HepG2 (cell line): ENCODE measurements around the gene CRIP1. TPM values are rescaled to one million over a fixed set of nuclear protein-coding genes. Genes with fewer than 3 reads are reported as not detected.

Experiments
- DPF2 ChIP-seq: sonication (generic); formaldehyde crosslinking; IDR thresholded peaks from 2 replicates; pipeline ENCODE4 v1.4.0; 2020; ENCODE audit warnings: mild to moderate bottlenecking, low read depth, missing genetic modification reagents, borderline replicate concordance
- MTA1 ChIP-seq: sonication (generic); formaldehyde crosslinking; IDR thresholded peaks from 2 replicates; pipeline ENCODE4 v1.4.0; 2020; ENCODE audit warnings: missing genetic modification reagents, mild to moderate bottlenecking, borderline replicate concordance
- PAF1 ChIP-seq: IDR thresholded peaks from 2 replicates; pipeline ENCODE4 v1.6.1; 2016; ENCODE audit warnings: missing genetic modification reagents, missing compliant biosample characterization
- POGZ ChIP-seq: sonication (generic); formaldehyde crosslinking; IDR thresholded peaks from 2 replicates; pipeline ENCODE4 v1.4.0; 2020; ENCODE audit warnings: mild to moderate bottlenecking, missing genetic modification reagents
- PRPF4 ChIP-seq: fragments of 200-400 bp; formaldehyde crosslinking; IDR thresholded peaks from 2 replicates; pipeline ENCODE4 v1.6.1; 2016; ENCODE audit warnings: low read length, low read depth; ENCODE audit not compliant: poor library complexity, severe bottlenecking
- SMAD1 ChIP-seq: sonication (generic); formaldehyde crosslinking; IDR thresholded peaks from 2 replicates; pipeline ENCODE4 v1.4.0; 2020; ENCODE audit warnings: missing genetic modification reagents, low read depth, mild to moderate bottlenecking, borderline replicate concordance
- ZEB1 ChIP-seq: IDR thresholded peaks from 2 replicates; pipeline ENCODE4 v1.6.1; 2012; ENCODE audit warnings: mild to moderate bottlenecking, low read depth, inconsistent platforms; ENCODE audit not compliant: insufficient replicate concordance
- ZFP36 ChIP-seq: fragments of 150-350 bp; IDR thresholded peaks from 2 replicates; pipeline ENCODE4 v1.6.1; 2018; ENCODE audit warnings: borderline replicate concordance, low read length, low read depth; ENCODE audit not compliant: partially characterized antibody
- ZNF12 ChIP-seq: sonication (generic); formaldehyde crosslinking; IDR thresholded peaks from 2 replicates; pipeline ENCODE4 v1.5.0; 2020; ENCODE audit warnings: missing genetic modification reagents
- ZNF432 ChIP-seq: sonication (generic); formaldehyde crosslinking; IDR thresholded peaks from 2 replicates; pipeline ENCODE4 v1.5.0; 2020; ENCODE audit warnings: missing genetic modification reagents, mild to moderate bottlenecking, borderline replicate concordance
- ZNF749 ChIP-seq: sonication (generic); formaldehyde crosslinking; IDR thresholded peaks from 2 replicates; pipeline ENCODE4 v1.8.0; 2022; ENCODE audit warnings: mild to moderate bottlenecking, missing genetic modification reagents, moderate library complexity, borderline replicate concordance
- polyA plus RNA-seq, 8 experiments: library from polyadenylated mRNA; depleted of rRNA in 3 of 8; stranded (reverse) in 7 of 8; unstranded in 1 of 8; fragments of >200 nt; fragmentation: Illumina TruSeq in 4 of 8; extraction: Trizol in 4 of 8; gene quantifications; 2 replicates each; pipeline versions ENCODE4 v1.2.1 to v1.2.3, GENCODE V29; 2011 to 2016; ENCODE audit warnings: low read depth in 4 of 8, missing spikeins in 1 of 8, mixed read lengths in 1 of 8; ENCODE audit not compliant: insufficient read depth in 1 of 8
- total RNA-seq, 5 experiments: library from RNA; depleted of rRNA; stranded (reverse); fragments of >200 nt; fragmentation: Illumina TruSeq; extraction: Trizol; gene quantifications; 2 replicates each; pipeline ENCODE4 v1.2.3, GENCODE V29; 2016; ENCODE audit warnings: low read depth in 1 of 5
- TF ChIP-seq, protein P1 (sequence below): sonication (generic); formaldehyde crosslinking; IDR thresholded peaks from 2 replicates; pipeline ENCODE4 v1.4.0; 2020; ENCODE audit warnings: missing genetic modification reagents, borderline replicate concordance
- TF ChIP-seq, protein P2 (sequence below): sonication (generic); formaldehyde crosslinking; IDR thresholded peaks from 2 replicates; pipeline ENCODE4 v1.8.1; 2023; ENCODE audit warnings: mild to moderate bottlenecking, missing genetic modification reagents
- TF ChIP-seq, protein P3 (sequence below): fragments of 450-650 bp; IDR thresholded peaks from 2 replicates; pipeline ENCODE4 v1.6.1; 2017
- TF ChIP-seq, protein P4 (sequence below): IDR thresholded peaks from 2 replicates; pipeline ENCODE4 v1.6.1; 2012; ENCODE audit warnings: low read depth, low read length, improper control_type of control experiment

The CRIP1 gene
- total and polyA plus RNA-seq, 2 of the 13 experiments (the other 11 are each of a cell fraction or from before 2014, with no cell fraction given) = 53.9 to 59.5 TPM

DNA sequence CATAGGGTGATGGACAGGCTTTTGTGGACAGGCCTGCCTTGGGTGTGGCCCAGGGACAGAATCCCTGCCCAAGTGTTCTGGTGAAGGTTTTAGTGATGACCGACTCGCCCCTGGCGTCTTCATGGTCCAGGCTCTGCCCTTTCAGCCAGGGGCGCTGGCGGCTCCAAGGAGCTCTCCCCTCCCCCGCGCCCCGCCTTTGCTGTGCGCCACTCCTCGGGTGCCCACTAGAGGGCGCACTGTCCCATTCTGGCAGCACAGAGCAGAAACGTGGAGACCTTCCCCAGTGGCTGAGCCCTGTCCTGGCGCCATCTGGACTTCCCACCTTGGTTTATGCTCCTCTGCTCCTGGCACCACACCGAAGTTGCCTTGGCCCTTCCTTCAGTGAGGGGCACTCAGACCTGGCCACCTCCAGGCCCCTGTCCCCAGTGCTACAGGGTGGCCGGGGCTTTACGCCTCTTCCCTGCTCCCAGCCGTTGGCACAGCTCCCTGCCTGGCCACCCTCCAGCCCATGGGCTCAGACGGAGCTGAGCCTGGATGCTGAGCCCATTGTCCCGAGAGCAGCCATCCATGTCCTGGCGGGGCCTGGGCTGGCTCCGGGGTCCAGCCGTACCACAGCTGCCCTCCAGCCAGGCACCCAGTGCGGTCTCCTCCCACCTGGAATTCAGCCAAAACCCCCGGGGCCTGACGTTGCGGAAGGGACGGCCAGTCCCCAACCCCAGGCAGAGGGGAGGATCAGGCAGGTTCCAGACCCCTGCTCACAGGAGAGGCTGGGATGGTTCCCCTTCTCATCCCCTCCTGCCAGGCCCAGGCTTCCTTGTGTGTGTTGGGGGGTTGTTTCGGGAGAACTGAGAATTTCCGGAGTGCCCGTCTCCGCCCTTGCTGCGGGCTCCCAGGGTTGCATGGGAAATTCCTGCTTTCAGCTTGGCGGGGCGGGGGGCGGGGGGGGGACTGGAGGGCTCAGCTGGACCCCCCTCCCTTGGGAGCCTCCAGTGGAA is 5.6 kb upstream of the CRIP1 start (continued):
- TF ChIP-seq, protein P1, sequence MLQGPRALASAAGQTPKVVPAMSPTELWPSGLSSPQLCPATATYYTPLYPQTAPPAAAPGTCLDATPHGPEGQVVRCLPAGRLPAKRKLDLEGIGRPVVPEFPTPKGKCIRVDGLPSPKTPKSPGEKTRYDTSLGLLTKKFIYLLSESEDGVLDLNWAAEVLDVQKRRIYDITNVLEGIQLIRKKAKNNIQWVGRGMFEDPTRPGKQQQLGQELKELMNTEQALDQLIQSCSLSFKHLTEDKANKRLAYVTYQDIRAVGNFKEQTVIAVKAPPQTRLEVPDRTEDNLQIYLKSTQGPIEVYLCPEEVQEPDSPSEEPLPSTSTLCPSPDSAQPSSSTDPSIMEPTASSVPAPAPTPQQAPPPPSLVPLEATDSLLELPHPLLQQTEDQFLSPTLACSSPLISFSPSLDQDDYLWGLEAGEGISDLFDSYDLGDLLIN (CRISPR knock-in tag) = no peak
- TF ChIP-seq, protein P2, sequence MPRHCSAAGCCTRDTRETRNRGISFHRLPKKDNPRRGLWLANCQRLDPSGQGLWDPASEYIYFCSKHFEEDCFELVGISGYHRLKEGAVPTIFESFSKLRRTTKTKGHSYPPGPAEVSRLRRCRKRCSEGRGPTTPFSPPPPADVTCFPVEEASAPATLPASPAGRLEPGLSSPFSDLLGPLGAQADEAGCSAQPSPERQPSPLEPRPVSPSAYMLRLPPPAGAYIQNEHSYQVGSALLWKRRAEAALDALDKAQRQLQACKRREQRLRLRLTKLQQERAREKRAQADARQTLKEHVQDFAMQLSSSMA (CRISPR knock-in tag) = no peak
- peak; percentile 92; the same call in 1 of the 2 replicates for TF ChIP-seq SMAD1 (CRISPR knock-in tag)
- TF ChIP-seq ZNF749 (CRISPR knock-in tag) = no peak
- TF ChIP-seq ZEB1 = no peak
- no peak for TF ChIP-seq ZNF432 (CRISPR knock-in tag)
- no peak for TF ChIP-seq ZNF12 (CRISPR knock-in tag)
- no peak for TF ChIP-seq DPF2 (CRISPR knock-in tag)
- TF ChIP-seq PAF1 (CRISPR knock-in tag) = no peak
- TF ChIP-seq POGZ (CRISPR knock-in tag) = no peak
- TF ChIP-seq, protein P3, sequence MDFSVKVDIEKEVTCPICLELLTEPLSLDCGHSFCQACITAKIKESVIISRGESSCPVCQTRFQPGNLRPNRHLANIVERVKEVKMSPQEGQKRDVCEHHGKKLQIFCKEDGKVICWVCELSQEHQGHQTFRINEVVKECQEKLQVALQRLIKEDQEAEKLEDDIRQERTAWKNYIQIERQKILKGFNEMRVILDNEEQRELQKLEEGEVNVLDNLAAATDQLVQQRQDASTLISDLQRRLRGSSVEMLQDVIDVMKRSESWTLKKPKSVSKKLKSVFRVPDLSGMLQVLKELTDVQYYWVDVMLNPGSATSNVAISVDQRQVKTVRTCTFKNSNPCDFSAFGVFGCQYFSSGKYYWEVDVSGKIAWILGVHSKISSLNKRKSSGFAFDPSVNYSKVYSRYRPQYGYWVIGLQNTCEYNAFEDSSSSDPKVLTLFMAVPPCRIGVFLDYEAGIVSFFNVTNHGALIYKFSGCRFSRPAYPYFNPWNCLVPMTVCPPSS = no peak
- TF ChIP-seq PRPF4 = no peak
- TF ChIP-seq, protein P4, sequence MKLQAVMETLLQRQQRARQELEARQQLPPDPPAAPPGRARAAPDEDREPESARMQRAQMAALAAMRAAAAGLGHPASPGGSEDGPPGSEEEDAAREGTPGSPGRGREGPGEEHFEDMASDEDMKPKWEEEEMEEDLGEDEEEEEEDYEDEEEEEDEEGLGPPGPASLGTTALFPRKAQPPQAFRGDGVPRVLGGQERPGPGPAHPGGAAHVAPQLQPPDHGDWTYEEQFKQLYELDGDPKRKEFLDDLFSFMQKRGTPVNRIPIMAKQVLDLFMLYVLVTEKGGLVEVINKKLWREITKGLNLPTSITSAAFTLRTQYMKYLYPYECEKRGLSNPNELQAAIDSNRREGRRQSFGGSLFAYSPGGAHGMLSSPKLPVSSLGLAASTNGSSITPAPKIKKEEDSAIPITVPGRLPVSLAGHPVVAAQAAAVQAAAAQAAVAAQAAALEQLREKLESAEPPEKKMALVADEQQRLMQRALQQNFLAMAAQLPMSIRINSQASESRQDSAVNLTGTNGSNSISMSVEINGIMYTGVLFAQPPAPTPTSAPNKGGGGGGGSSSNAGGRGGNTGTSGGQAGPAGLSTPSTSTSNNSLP = no peak
- no peak for TF ChIP-seq MTA1
- TF ChIP-seq ZFP36 = no peak
